ENCODE measurements around the gene PRDM11.

Gene PRDM11

GRCh38 chr11:45209000-45209879 lies 62.8 kb downstream of the PRDM11 start:
- no peak for DNase-seq (ENCODE audit: low read depth, low spot score)

GRCh38 chr11:45209891-45210699 lies 63.7 kb downstream of the PRDM11 start:
- peak; percentile 54 for DNase-seq (ENCODE audit: low read depth, low spot score)

GRCh38 chr11:45210846-45211245 lies 64.4 kb downstream of the PRDM11 start:
- no peak for DNase-seq (ENCODE audit: low read depth, low spot score)

GRCh38 chr11:45211732-45212131 lies 65.3 kb downstream of the PRDM11 start:
- DNase-seq (ENCODE audit: low read depth, low spot score) = no peak

- no peak for DNase-seq (ENCODE audit: low read depth, low spot score)
These were observed 66.3 kb downstream of the PRDM11 start for GRCh38 chr11:45212566-45213315.

DNA sequence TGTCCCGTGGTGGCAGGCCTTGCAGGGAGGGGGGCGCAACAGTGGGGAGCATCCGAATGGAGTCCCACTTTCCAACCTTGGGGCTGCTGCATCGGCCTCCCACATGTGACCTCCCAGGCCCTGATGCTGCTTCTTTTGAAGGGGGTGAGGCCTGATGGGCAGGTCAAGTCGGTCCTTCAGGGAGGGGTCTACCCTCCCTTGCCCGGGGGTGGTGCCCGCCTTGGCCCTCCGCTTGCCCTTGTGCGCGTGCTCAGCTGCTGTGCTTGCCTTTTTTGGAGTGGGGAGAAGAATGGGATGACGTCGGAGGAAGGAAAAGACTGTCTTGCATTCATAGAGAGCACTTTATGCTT lies 66.9 kb downstream of the PRDM11 start:
- no peak for DNase-seq (ENCODE audit: low read depth, low spot score)

GRCh38 chr11:45213717-45214116 lies 67.3 kb downstream of the PRDM11 start:
- DNase-seq (ENCODE audit: low read depth, low spot score) = no peak

GRCh38 chr11:45215098-45215865 lies 68.8 kb downstream of the PRDM11 start:
- no peak for DNase-seq (ENCODE audit: low read depth, low spot score)

DNA sequence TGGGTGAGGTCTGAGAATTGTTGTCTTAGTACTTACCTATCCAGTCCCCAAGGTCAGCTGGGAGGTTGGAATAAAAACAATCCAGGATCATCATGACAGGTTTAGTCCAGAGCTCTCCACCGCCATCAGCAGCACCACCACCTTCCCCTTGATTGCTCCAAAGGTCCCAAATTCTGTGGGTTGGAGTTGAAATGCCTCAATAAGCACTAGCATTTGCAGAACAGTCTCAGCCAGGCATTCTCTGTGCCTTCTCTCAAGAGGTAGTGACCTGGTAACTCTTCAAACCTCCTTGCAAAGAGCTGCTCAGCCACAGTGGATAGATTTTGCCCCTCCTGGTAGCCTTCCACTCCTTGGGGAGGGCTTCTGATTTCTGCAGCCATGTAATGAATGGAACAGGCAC lies 69.6 kb downstream of the PRDM11 start:
- no peak for DNase-seq (ENCODE audit: low read depth, low spot score)

DNA sequence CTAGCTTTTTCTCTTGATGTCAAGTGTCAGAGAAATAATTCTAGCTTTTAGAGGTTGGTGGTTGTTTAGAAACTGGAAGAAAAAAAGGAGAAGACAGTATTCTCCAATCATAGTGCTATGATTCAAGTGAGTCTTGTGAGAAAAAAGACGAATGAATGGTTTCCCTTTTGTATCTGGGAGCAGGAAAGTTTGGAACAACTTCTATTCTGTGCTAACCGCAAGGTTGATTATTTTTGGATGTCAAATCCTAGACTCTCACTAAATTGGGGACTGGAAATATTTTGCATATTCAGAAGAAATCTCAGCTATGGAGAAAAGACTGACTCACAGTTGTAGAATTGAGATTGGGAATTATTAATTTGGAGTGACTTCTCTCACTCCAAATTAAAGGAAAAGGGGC lies 70.5 kb downstream of the PRDM11 start:
- DNase-seq (ENCODE audit: low read depth, low spot score) = no peak

DNA sequence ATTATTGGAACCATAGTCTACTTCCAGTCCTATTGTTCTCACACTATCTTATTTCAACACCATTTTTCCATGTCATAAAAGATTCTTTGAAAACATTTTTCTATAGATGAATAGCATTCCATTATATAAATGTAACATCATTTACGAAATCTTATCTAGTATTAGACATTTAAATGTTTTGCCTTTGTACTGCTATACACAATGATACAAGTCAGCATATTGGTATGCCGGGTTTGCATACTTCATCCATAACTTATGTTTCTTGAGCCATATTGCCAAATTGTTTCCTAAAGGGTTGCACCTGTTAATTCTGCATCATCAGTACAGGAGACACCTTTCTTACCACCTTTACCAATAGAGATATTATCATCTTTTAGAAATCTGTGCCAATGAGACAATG lies 71.6 kb downstream of the PRDM11 start:
- DNase-seq (ENCODE audit: low read depth, low spot score) = no peak

DNA sequence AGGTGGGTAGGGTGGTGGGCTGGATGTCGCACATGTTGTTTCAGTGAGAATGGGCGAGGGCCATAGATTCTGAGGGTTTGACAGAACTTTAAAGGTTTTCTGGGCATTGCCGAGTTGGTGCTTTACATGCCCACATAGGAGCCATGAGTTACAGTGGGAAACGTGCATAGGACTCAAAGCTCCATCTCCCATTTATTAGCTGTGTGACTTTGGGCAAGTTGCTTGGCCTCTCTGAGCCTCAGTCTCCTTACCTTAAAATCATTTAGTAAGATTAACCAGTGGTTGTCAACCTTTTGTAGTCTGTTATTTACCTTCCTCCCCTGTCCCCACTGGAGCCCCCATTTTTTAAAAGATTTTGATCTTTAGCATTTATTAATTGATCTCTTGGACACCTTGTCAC lies 72.3 kb downstream of the PRDM11 start:
- DNase-seq (ENCODE audit: low read depth, low spot score) = no peak

DNA sequence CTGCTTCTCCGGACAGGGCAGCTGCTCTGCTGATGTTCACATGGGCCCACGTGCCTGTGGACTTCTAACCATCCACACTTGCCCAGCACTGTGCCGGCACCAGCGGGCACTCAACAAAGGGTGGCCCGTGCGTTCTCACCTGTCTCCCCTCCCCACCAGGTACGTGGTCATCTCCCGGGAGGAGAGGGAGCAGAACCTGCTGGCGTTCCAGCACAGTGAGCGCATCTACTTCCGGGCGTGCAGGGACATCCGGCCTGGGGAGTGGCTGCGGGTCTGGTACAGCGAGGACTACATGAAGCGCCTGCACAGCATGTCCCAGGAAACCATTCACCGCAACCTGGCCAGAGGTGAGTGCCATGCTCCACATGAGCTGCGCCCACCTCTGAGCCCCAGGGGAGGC lies 73.0 kb downstream of the PRDM11 start:
- no peak for DNase-seq (ENCODE audit: low read depth, low spot score)

DNA sequence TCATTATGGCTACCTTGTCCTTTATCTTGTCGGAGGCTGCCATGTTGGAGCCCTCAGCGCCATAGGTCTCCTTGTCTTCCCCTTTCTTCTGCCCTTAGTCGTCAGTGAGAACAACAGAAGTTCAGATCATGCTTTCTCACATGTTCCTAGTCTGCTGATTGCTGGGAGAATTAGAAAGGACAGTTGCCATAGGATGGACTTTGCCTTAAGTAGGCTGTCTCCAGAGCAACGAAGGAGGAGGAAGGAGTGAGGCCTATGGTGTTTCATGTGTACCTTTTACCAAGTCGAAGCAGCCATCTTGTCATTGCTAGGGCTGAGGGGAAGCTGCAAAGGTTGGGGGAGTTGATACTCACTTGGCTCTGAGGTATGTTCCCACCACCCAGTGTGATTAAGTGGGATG lies 77.1 kb downstream of the PRDM11 start:
- no peak for DNase-seq (ENCODE audit: low read depth, low spot score)

GRCh38 chr11:45224766-45225165 lies 78.3 kb downstream of the PRDM11 start:
- DNase-seq (ENCODE audit: low read depth, low spot score) = no peak

DNA sequence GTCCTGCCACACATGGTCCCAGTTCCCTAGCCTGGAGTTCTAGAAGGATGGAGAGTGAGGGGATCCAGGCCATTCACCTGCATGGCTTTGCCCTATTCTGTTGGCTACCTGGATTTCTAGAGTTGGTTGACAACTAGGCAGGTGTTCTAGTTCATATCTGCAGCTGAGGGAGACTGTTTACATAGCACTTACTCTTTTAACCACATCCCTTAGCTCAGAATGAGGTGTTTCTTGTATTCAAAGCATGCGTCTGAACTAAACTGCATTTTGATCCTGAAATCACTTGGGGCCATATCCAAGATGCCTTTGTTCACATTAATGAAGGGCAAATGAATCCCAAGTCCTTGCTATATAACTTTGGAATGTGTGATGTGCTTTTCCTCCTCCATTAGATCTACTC lies 78.8 kb downstream of the PRDM11 start:
- no peak for DNase-seq (ENCODE audit: low read depth, low spot score)

DNA sequence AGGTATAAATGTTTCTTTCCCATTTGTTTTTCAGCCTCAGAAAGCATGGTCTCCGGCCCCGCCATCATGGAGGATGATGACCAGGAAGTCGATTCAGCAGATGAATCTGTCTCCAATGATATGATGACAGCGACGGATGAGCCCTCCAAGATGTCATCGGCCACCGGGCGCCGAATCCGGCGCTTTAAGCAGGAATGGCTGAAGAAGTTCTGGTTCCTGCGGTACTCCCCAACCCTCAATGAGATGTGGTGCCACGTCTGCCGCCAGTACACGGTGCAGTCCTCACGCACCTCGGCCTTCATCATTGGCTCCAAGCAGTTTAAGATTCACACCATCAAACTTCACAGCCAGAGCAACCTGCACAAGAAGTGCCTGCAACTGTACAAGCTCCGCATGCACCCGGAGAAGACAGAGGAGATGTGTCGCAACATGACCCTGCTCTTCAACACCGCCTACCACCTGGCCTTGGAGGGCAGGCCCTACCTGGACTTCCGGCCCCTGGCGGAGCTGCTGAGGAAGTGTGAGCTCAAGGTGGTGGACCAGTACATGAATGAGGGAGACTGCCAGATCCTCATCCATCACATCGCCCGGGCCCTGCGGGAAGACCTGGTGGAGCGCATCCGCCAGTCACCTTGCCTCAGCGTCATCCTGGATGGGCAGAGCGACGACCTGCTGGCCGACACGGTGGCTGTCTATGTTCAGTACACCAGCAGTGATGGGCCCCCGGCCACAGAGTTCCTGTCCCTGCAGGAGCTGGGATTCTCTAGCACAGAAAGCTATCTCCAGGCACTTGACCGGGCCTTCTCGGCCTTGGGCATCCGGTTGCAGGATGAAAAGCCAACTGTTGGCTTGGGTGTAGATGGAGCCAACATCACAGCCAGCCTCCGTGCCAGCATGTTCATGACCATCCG lies 79.8 kb downstream of the PRDM11 start:
- no peak for DNase-seq (ENCODE audit: low read depth, low spot score)

GRCh38 chr11:45226901-45227300 lies 80.5 kb downstream of the PRDM11 start:
- DNase-seq (ENCODE audit: low read depth, low spot score) = no peak

DNA sequence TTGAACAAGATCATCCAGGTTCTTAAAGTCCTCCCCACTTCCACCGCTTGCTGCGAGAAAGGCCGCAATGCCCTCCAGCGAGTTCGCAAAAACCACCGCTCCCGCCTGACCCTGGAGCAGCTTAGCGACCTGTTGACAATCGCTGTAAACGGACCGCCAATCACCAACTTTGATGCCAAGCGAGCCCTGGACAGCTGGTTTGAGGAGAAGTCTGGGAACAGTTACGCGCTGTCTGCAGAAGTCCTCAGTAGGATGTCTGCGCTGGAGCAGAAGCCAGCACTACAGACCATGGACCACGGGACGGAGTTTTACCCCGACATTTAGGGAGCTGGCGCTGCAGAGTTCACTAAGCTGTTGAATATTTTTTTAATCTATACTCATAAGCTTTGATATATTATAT lies 81.4 kb downstream of the PRDM11 start:
- DNase-seq (ENCODE audit: low read depth, low spot score) = no peak

DNA sequence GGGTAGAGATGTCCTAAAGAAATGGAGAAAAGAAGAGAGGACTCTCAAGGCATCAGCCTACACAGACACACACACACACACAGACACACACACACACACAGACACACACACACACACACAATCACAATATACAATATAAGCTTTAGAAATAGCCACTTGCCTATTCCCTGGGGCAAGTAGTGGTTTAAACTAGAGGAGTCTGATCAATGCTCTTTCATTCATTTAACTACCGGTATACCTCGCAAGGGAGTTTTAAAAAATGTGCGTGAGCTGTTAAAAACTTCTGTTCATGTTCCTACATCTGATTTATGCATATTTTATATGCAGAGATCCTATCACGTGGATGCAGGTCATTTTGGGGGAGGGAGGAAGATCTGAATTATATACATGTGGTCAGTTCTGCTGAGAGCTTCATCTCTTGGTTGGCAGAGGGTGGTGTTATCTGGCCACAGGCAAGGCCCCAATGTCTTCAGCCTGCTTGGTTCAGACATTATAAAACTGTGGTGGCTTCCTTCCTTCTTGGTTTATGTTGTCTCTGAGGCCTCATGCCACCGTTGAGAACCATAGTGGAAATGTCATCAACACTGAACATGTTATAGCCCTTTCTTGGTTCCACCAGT lies 83.1 kb downstream of the PRDM11 start:
- no peak for DNase-seq (ENCODE audit: low read depth, low spot score)
